Measurements from ENCODE around the gene UPK2. TPM values are rescaled to one million over a fixed set of nuclear protein-coding genes. Genes with fewer than 3 reads are reported as not detected.

The UPK2 gene
- total and polyA plus RNA-seq, 2 of the 13 experiments (the other 11 are each of a cell fraction or from before 2014, with no cell fraction given) = not detected

- TF ChIP-seq SKIL (CRISPR knock-in tag; IDR thresholded peaks at IDR 0.05; ENCODE audit: borderline replicate concordance) = peak; percentile 60; the same call in 1 of the 2 replicates
- 0 out of 2 replicates have a peak, but pooled peaks have one; percentile 26 for TF ChIP-seq ZNF639 (CRISPR knock-in tag; conservative IDR thresholded peaks at IDR 0.05)
- TF ChIP-seq ZNF441 (CRISPR knock-in tag; IDR thresholded peaks at IDR 0.05; ENCODE audit: borderline replicate concordance) = peak; percentile 59; the same call in 1 of the 2 replicates
- no peak for TF ChIP-seq ZNF280B (CRISPR knock-in tag; IDR thresholded peaks at IDR 0.05; ENCODE audit: borderline replicate concordance)
- TF ChIP-seq CBX5 (CRISPR knock-in tag; IDR thresholded peaks at IDR 0.05; ENCODE audit: borderline replicate concordance) = peak; percentile 56; the same call in 1 of the 2 replicates
Observed at GRCh38 chr11:118911113-118911879, 44.8 kb upstream of the UPK2 start (continued).

All from HepG2 (cell line).